Kidney epithelial cell (primary cell): ENCODE measurements around the gene B4GALT4. TPM values are rescaled to one million over a fixed set of nuclear protein-coding genes. Genes with fewer than 3 reads are reported as not detected.
"Not testable (repeated sequence)": the region's sequence is repeated elsewhere in the genome, so short reads cannot be mapped to it uniquely, and the experiment has no call there.

Experiments
- DNase-seq: peaks from one replicate; pipeline ENCODE4 v3.0.0-alpha.2; 2010; ENCODE audit warnings: low read depth
- H3K27me3 ChIP-seq: 2 replicates; pipeline ENCODE4 v1.6.0; 2011; ENCODE audit warnings: low read length; ENCODE audit not compliant: control insufficient read depth, insufficient read depth
- H3K36me3 ChIP-seq: 2 replicates; pipeline ENCODE4 v1.5.1; 2011; ENCODE audit warnings: low read length; ENCODE audit not compliant: control insufficient read depth, insufficient read depth
- H3K4me3 ChIP-seq: 2 replicates; pipeline ENCODE4 v1.5.1; 2011; ENCODE audit warnings: low read depth, mild to moderate bottlenecking, control low read depth, low read length
- total RNA-seq: library from RNA; depleted of rRNA; stranded (reverse); fragments of >200 nt; gene quantifications from 2 replicates; pipeline ENCODE4 v1.2.3, GENCODE V29; 2015
- TF ChIP-seq, protein P1 (sequence below): IDR thresholded peaks from 2 replicates; pipeline ENCODE4 v1.5.1; 2011; ENCODE audit warnings: mild to moderate bottlenecking, moderate library complexity, low read length, control low read depth, inconsistent platforms; ENCODE audit not compliant: insufficient read depth, poor library complexity, severe bottlenecking

B4GALT4 gene
- total RNA-seq, 1 donor from 2014 or later = 23.1 TPM

DNA sequence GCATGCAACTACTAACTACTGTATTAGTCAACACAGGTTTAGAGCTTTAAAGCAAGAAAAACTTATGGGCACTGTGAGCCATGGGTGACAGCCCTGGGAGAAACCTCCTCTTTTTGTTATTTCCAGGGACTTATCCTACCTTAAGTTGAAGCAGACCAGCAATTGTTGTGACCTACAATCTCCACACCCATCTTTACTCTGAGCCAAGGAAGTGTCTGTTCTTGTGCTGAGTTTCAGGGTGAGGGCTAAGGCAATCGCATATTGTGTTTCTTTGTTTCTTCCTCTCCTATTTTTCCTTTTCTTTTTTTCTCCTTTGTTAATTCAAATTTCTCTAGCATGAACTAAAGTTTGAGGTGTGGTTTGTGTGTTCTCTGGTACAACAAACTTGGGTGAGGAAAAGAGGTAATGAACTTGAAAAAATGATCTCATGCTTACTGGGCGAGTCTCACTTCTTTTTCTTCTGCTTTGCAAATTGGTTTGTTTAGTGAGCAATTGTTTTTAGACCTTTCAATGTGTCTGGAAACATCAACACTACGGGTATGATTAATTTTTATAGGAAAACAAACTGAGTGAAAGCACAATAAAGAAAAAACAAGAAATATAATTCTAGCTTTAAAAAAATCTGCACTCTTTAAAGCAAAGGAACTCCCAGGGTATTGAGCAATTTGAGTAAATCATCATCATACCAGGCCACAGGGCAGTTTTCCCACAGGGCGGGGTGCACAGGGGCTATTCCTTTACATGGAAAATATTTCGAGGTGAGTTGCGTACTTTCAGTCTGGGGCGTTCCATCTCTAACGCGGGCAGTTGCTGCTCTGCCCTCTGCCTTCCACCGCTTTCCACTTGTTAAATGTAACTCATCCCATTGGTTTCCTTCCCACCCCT lies 64.6 kb downstream of the B4GALT4 start:
- Histone ChIP-seq H3K36me3 (no peaks in the 10 kb centered on the region), H3K27me3 (no peaks in the 10 kb centered on the region), H3K4me3 (no peak overlapping the region)
- DNase-seq = no peak
- TF ChIP-seq, protein P1, sequence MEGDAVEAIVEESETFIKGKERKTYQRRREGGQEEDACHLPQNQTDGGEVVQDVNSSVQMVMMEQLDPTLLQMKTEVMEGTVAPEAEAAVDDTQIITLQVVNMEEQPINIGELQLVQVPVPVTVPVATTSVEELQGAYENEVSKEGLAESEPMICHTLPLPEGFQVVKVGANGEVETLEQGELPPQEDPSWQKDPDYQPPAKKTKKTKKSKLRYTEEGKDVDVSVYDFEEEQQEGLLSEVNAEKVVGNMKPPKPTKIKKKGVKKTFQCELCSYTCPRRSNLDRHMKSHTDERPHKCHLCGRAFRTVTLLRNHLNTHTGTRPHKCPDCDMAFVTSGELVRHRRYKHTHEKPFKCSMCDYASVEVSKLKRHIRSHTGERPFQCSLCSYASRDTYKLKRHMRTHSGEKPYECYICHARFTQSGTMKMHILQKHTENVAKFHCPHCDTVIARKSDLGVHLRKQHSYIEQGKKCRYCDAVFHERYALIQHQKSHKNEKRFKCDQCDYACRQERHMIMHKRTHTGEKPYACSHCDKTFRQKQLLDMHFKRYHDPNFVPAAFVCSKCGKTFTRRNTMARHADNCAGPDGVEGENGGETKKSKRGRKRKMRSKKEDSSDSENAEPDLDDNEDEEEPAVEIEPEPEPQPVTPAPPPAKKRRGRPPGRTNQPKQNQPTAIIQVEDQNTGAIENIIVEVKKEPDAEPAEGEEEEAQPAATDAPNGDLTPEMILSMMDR = no peak

DNA sequence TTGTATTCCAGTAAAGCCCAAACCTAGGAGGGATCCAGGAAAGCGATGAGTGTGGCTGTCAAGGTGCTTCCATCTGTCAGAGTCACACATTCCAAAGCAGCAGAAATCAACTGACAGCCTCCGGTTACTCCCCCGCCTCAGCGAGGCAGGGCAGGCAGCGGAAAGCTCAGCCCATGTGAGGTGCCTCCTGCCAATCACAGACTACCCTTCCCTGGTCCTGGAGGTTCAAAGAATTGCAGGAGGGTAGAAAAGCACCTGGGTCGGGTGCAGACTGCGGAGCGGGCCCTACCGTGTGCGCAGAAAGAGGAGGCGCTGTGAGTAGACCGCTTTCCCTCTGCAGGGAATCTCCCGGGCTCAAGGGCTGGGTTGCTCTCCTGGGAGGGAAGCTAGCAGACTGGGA lies 67.4 kb downstream of the B4GALT4 start, which contains the start of gene UPK1B:
TSS of gene UPK1B (plus strand) at position 274 of the 400 bp plus-strand sequence. CDS start 13,144 bp downstream, outside the sequence.
- TF ChIP-seq, protein P1 = no peak
- H3K36me3 ChIP-seq = no peaks in the 10 kb centered on the region
- DNase-seq = no peak
- H3K4me3 ChIP-seq = peak within 1 kb of the TSS; percentile 11
- H3K27me3 ChIP-seq = no peaks in the 10 kb centered on the region

DNA sequence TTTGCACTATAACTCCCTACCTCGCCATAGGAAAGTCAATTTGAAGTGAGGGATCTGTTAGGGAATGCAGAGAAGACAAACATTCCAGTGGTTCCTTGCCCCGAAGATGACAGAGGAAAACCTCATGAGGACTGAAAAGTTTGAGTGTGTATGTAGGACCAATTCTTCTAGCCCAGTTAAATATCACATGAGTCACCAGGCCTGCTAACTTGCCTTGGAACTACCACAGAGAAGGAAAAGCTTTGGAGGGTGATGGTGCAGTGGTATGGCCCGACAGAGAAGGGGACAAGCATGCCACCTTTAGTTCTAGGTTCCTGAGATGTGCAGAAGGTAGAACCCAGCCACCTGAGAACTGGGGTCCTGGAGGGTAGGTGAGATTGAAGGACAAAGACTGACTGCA lies 69.9 kb downstream of the B4GALT4 start:
- H3K4me3 ChIP-seq = no peak overlapping the region
- DNase-seq = no peak
- TF ChIP-seq, protein P1 = no peak
- no peaks in the 10 kb centered on the region for H3K36me3 ChIP-seq
- H3K27me3 ChIP-seq = no peaks in the 10 kb centered on the region

DNA sequence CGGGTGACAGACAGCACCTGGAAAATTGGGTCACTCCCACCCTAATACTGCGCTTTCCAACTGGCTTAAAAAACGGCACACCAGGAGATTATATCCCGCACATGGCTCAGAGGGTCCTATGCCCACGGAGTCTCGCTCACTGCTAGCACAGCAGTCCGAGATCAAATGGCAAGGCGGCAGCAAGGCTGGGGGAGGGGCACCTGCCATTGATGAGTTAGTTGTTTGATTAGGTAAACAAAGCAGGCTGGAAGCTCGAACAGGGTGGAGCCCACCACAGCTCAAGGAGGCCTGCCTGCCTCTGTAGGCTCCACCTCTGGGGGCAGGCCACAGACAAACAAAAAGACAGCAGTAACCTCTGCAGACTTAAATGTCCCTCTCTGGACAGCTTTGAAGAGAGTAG lies 75.9 kb downstream of the B4GALT4 start:
- not testable (repeated sequence) for DNase-seq, H3K4me3 ChIP-seq, H3K36me3 ChIP-seq, H3K27me3 ChIP-seq

Other genes with a start within 250 kb of the B4GALT4 start
- not detected in 2 replicates for gene IGSF11, start 206.0 kb downstream of the B4GALT4 start, total RNA-seq
- gene TEX55, start 94.7 kb downstream of the B4GALT4 start, total RNA-seq = not detected in 2 replicates
- 9.2 and 15.6 TPM in 2 replicates for gene UPK1B, start 67.3 kb downstream of the B4GALT4 start, total RNA-seq
- gene ARHGAP31, start 53.5 kb upstream of the B4GALT4 start, total RNA-seq = 17.0 and 18.5 TPM in 2 replicates
- gene TMEM39A, start 222.7 kb upstream of the B4GALT4 start, total RNA-seq = 27.7 and 52.9 TPM in 2 replicates
- gene POGLUT1, start 228.1 kb upstream of the B4GALT4 start, total RNA-seq = 15.5 and 20.3 TPM in 2 replicates